ENCODE data around the gene USP28. TPM values are rescaled to one million over a fixed set of nuclear protein-coding genes. Genes with fewer than 3 reads are reported as not detected.
A peak's percentile ranks its signal among the peaks of the same experiment; 100 is the strongest.
"Not testable (repeated sequence)": the region's sequence is repeated elsewhere in the genome, so short reads cannot be mapped to it uniquely, and the experiment has no call there.

The USP28 gene
- 10 to 100 TPM in 3 of 4 donors, 1 to 10 TPM in 1; 8.5 to 20.2 (median 11.5) TPM for total RNA-seq

- no peak for TF ChIP-seq CTCF (IDR thresholded peaks at IDR 0.05)
- DNase-seq (ENCODE audit: low spot score) (peak; percentile 93), ATAC-seq (ENCODE audit: low FRiP score) (peak; percentile 94)
Observed at GRCh38 chr11:113875234-113876073, at the start of gene USP28. USP28 (minus strand) TSS chr11:113875572; CDS start chr11:113875501, 71 bp downstream.

- no peak for TF ChIP-seq CTCF (IDR thresholded peaks at IDR 0.05)
- ATAC-seq (ENCODE audit: low FRiP score) (no peak), DNase-seq (ENCODE audit: low spot score) (no peak)
Observed at GRCh38 chr11:113923572-113923971, 48.2 kb upstream of the USP28 start.

- not testable (repeated sequence) for ATAC-seq (ENCODE audit: low FRiP score); DNase-seq (ENCODE audit: low spot score)
Observed at GRCh38 chr11:113911491-113911890, 36.1 kb upstream of the USP28 start.

- ATAC-seq (ENCODE audit: low FRiP score) (no peak), DNase-seq (ENCODE audit: low spot score) (no peak)
- no peak for TF ChIP-seq CTCF (IDR thresholded peaks at IDR 0.05)
Observed at GRCh38 chr11:113908098-113908497, 32.7 kb upstream of the USP28 start.

- TF ChIP-seq CTCF (IDR thresholded peaks at IDR 0.05) = no peak
Observed at GRCh38 chr11:113907681-113908080, 32.3 kb upstream of the USP28 start.

GRCh38 chr11:113907152-113907551, 31.8 kb upstream of the USP28 start:
- ATAC-seq (ENCODE audit: low FRiP score) = no peak
- DNase-seq (ENCODE audit: low spot score) = no peak
- no peak for TF ChIP-seq CTCF (IDR thresholded peaks at IDR 0.05)

More at GRCh38 chr11:113907681-113908080, 32.3 kb upstream of the USP28 start:
- DNase-seq (ENCODE audit: low spot score) (no peak), ATAC-seq (ENCODE audit: low FRiP score) (no peak)

- DNase-seq (ENCODE audit: low spot score) (no peak), ATAC-seq (ENCODE audit: low FRiP score) (no peak)
- no peak for TF ChIP-seq CTCF (IDR thresholded peaks at IDR 0.05)
Observed at GRCh38 chr11:113906516-113906915, 31.1 kb upstream of the USP28 start.
